ENCODE measurements around the gene STPG1.

DNA sequence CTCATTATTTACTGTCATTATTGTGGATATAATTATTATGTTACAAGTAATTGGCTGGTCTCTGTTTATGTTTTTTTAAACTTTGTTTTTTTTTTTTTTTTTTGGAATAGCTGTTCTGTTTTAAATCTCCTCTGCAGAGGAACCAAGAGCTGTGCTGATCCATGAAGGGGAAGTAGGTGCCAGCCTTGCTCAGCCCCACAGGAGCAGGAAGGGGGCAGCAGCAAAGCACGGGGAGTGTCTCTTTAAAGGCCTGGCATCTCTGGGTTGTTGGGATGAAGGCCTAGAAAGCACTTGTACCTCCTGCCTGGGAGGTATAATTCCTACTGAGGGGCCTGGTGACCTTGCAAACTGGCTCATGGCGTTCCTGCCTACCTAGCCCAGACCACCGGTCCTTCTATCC lies 96.9 kb downstream of the STPG1 start:
- TF ChIP-seq MYC (IDR thresholded peaks at IDR 0.05; ENCODE audit: low read depth, low read length) (no peak), POLR2A (IDR thresholded peaks at IDR 0.05; ENCODE audit: low read depth, low read length) (no peak), GATA2 (IDR thresholded peaks at IDR 0.05; ENCODE audit: insufficient read depth, insufficient read length, low read depth, low read length) (no peak), POLR2AphosphoS5 (IDR thresholded peaks at IDR 0.05; ENCODE audit: insufficient read depth, low read depth, low read length) (no peak)
- TF ChIP-seq, protein P1, sequence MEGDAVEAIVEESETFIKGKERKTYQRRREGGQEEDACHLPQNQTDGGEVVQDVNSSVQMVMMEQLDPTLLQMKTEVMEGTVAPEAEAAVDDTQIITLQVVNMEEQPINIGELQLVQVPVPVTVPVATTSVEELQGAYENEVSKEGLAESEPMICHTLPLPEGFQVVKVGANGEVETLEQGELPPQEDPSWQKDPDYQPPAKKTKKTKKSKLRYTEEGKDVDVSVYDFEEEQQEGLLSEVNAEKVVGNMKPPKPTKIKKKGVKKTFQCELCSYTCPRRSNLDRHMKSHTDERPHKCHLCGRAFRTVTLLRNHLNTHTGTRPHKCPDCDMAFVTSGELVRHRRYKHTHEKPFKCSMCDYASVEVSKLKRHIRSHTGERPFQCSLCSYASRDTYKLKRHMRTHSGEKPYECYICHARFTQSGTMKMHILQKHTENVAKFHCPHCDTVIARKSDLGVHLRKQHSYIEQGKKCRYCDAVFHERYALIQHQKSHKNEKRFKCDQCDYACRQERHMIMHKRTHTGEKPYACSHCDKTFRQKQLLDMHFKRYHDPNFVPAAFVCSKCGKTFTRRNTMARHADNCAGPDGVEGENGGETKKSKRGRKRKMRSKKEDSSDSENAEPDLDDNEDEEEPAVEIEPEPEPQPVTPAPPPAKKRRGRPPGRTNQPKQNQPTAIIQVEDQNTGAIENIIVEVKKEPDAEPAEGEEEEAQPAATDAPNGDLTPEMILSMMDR (IDR thresholded peaks at IDR 0.05; ENCODE audit: extremely low read depth in 1 of 2, insufficient read depth in 1 of 2, low read depth in 1 of 2, low read length in 2 of 2) = no peak
- TF ChIP-seq, protein P2, sequence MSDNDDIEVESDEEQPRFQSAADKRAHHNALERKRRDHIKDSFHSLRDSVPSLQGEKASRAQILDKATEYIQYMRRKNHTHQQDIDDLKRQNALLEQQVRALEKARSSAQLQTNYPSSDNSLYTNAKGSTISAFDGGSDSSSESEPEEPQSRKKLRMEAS (IDR thresholded peaks at IDR 0.05; ENCODE audit: insufficient read depth, insufficient read length) = no peak

Measured in endothelial cell of umbilical vein (primary cell).